A673 (cell line): ENCODE data around the gene ZFP92. TPM values are rescaled to one million over a fixed set of nuclear protein-coding genes. Genes with fewer than 3 reads are reported as not detected.

Experiments used
- BruUV-seq: library from RNA; stranded (reverse); fragments of 400-500 nt; replicated peaks from 2 replicates; lab custom pipeline; 2021; lab: Mats Ljungman, UMichigan
- CTCF ChIA-PET: fragments of 300-600 bp; sonication (Branson Sonifier 250); formaldehyde crosslinking; loops from one replicate; lab custom pipeline; 2022; ENCODE audit warnings: antibody characterized with exemption; lab: Charles Lee
- POLR2A ChIA-PET: fragments of 300-600 bp; sonication (Branson Sonifier 250); formaldehyde crosslinking; loops from one replicate; lab custom pipeline; 2022; ENCODE audit warnings: antibody characterized with exemption; ENCODE audit not compliant: low non-redundant PET; lab: Charles Lee
- DNase-seq: peaks from one replicate; pipeline ENCODE4 v3.0.0-alpha.2; 2015; ENCODE audit warnings: low spot score
- H3K27ac ChIP-seq: fragments of 200-600 bp; sonication (generic); 2 replicates; pipeline ENCODE4 v1.5.1; 2016; ENCODE audit warnings: mixed run types, low read depth, mild to moderate bottlenecking, mixed read lengths, antibody characterized with exemption, low read length; ENCODE audit not compliant: poor library complexity, severe bottlenecking
- H3K27me3 ChIP-seq: fragments of 200-600 bp; sonication (generic); replicated peaks from 2 replicates; pipeline ENCODE4 v1.6.1; 2017; ENCODE audit warnings: mixed run types, low read depth, mild to moderate bottlenecking, mixed read lengths, antibody characterized with exemption, low read length; ENCODE audit not compliant: insufficient read depth, poor library complexity
- H3K36me3 ChIP-seq: fragments of 200-600 bp; sonication (generic); 2 replicates; pipeline ENCODE4 v1.6.1; 2016; ENCODE audit warnings: mixed run types, mild to moderate bottlenecking, mixed read lengths, antibody characterized with exemption, low read length; ENCODE audit not compliant: insufficient read depth, poor library complexity, severe bottlenecking
- H3K4me1 ChIP-seq: fragments of 200-600 bp; sonication (generic); 2 replicates; pipeline ENCODE4 v1.6.1; 2017; ENCODE audit warnings: mixed run types, mild to moderate bottlenecking, mixed read lengths, antibody characterized with exemption, low read length; ENCODE audit not compliant: insufficient read depth, poor library complexity, severe bottlenecking
- H3K4me3 ChIP-seq: fragments of 200-600 bp; sonication (generic); 2 replicates; pipeline ENCODE4 v1.5.1; 2016; ENCODE audit warnings: low read depth, mixed run types, mild to moderate bottlenecking, mixed read lengths, low read length; ENCODE audit not compliant: poor library complexity, severe bottlenecking
- H3K9me3 ChIP-seq: fragments of 200-600 bp; sonication (generic); 2 replicates; pipeline ENCODE4 v1.6.1; 2016; ENCODE audit warnings: mixed run types, low read depth, mild to moderate bottlenecking, mixed read lengths, antibody characterized with exemption, low read length; ENCODE audit not compliant: poor library complexity, severe bottlenecking
- CTCF ChIP-seq: fragments of 300-800, 200-600 bp; sonication (generic); conservative IDR thresholded peaks from 2 replicates; pipeline ENCODE4 v1.5.1; 2017; ENCODE audit warnings: low read depth, mild to moderate bottlenecking, antibody characterized with exemption, low read length, moderate library complexity, mixed read lengths
- EZH2 ChIP-seq: fragments of 200-600 bp; sonication (generic); IDR thresholded peaks from 2 replicates; pipeline ENCODE4 v1.6.1; 2017; ENCODE audit warnings: borderline replicate concordance, low read depth, mild to moderate bottlenecking, mixed read lengths, antibody characterized with exemption, low read length; ENCODE audit not compliant: poor library complexity, severe bottlenecking
- intact Hi-C: fragments of 100-400 bp; cut with micrococcal nuclease; formaldehyde crosslinking; loops from one replicate; pipeline ENCODE4 v1.10.0; 2022; ENCODE audit not compliant: unreplicated experiment
- total RNA-seq: library from RNA; stranded (reverse); gene quantifications from 2 replicates; pipeline ENCODE4 v1.2.3, GENCODE V29; 2021

ZFP92 gene
- total RNA-seq, 1 experiment from 2014 or later: 0.41 TPM

DNA sequence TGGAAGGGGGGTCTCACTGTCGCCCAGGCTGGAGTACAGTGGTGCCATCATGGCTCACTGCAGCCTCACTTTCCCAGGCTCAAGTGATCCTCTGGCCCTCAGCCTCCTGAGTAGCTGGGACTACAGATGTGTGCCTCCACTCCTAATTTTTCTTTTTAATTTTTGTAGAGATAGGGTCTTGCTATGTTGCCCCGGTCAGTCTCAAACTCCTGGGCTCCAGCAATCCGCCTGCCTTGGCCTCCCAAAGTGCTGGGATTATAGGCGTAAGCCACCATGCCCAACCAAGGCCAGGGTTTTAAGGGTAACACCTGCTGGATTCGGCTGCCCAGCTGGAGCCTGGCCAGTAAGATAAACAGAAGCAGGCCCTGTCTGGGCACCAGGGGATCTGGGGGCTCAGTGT lies 31.2 kb downstream of the ZFP92 start:
- CTCF ChIA-PET: no interaction called here
- Histone ChIP-seq H3K9me3 (no peaks in the 10 kb centered on the region), H3K36me3 (no peaks in the 10 kb centered on the region), H3K27ac (no peak overlapping the region), H3K27me3 (no peaks in the 10 kb centered on the region), H3K4me1 (no peaks in the 10 kb centered on the region), H3K4me3 (no peak overlapping the region)
- BruUV-seq: no TSS peak
- TF ChIP-seq EZH2: no peak
- TF ChIP-seq CTCF: no peak
- POLR2A ChIA-PET: no interaction called here
- intact Hi-C loops: no loop called here
- DNase-seq: no peak

GRCh38 chrX:153443476-153444332 lies 32.4 kb downstream of the ZFP92 start:
- intact Hi-C loops: no loop called here

DNA sequence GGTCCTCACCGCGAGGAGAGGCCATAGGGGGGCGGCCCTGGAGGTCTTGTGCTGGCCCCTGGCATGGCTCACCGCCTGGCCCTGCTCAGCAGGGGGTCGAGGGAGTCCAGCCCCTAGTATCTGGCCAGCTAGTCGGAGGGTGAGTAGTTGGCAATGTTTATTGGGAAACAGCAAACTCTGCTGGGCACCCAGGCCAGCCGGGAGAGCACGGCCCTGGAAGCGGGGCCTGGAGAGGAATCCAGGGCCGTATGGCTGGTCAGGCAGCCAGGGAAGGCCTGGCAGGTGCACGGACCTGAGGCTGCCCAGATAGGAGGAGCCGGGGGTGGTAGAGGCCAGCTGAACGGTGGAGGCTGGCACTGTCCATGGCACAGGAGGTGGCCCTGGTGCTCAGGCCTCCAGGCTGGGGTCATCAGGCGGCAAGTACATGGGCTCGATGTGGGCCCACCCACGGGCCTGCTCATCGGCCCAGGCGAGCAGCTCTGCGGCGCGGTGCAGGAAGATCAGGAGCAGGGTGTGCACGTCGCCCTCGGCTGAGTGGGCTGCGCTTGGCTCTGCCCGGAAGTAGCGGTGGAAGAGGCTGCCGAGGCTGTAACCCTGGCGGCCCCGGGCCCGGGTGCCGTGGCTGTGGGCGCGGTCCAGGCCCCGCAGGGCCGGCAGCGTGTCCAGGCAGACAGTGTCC lies 33.2 kb downstream of the ZFP92 start:
- Histone ChIP-seq H3K27ac (no peak overlapping the region), H3K36me3 (no peaks in the 10 kb centered on the region), H3K27me3 (no peaks in the 10 kb centered on the region), H3K4me1 (no peaks in the 10 kb centered on the region), H3K4me3 (no peak overlapping the region), H3K9me3 (no peaks in the 10 kb centered on the region)
- no TSS peak for BruUV-seq
- POLR2A ChIA-PET: no interaction called here
- intact Hi-C loops: no loop called here
- TF ChIP-seq EZH2 (no peak), CTCF (no peak)
- CTCF ChIA-PET: no interaction called here
- no peak for DNase-seq

More at GRCh38 chrX:153443476-153444332, 32.4 kb downstream of the ZFP92 start:
- ChIA-PET CTCF (no interaction called here), POLR2A (no interaction called here)
- no peaks in the 10 kb centered on the region for H3K4me1 ChIP-seq
- no peaks in the 10 kb centered on the region for H3K36me3 ChIP-seq
- H3K4me3 ChIP-seq: no peak overlapping the region
- no peak for DNase-seq
- H3K27ac ChIP-seq: no peak overlapping the region
- BruUV-seq: no TSS peak
- TF ChIP-seq CTCF (no peak), EZH2 (no peak)
- no peaks in the 10 kb centered on the region for H3K27me3 ChIP-seq
- H3K9me3 ChIP-seq: no peaks in the 10 kb centered on the region
